Left ventricle myocardium inferior (tissue), 1 donor: ENCODE measurements around the gene ARHGAP26. TPM values are rescaled to one million over a fixed set of nuclear protein-coding genes. Genes with fewer than 3 reads are reported as not detected.

ENCODE experiments used
- DNase-seq: peaks from one replicate; pipeline ENCODE4 v3.0.0-alpha.2; 2020
- H3K27ac ChIP-seq: fragments of 200-600 bp; replicated peaks from 2 replicates; pipeline ENCODE4 v1.8.0; 2021
- H3K27me3 ChIP-seq: fragments of 200-600 bp; 2 replicates; pipeline ENCODE4 v1.8.0; 2021; ENCODE audit warnings: low read depth
- H3K36me3 ChIP-seq: fragments of 200-600 bp; 2 replicates; pipeline ENCODE4 v1.8.0; 2021
- H3K4me1 ChIP-seq: fragments of 200-600 bp; 2 replicates; pipeline ENCODE4 v1.8.0; 2021
- H3K4me3 ChIP-seq: fragments of 200-600 bp; 2 replicates; pipeline ENCODE4 v1.8.0; 2021; ENCODE audit warnings: mild to moderate bottlenecking, moderate library complexity
- H3K9me3 ChIP-seq: fragments of 200-600 bp; replicated peaks from 2 replicates; pipeline ENCODE4 v1.8.0; 2021
- CTCF ChIP-seq: fragments of 200-600 bp; IDR thresholded peaks from 2 replicates; pipeline ENCODE4 v1.8.0; 2021; ENCODE audit warnings: antibody characterized with exemption, mild to moderate bottlenecking, borderline replicate concordance
- intact Hi-C: fragments of 100-400 bp; cut with micrococcal nuclease; formaldehyde crosslinking; loops from one replicate; pipeline ENCODE4 v1.11.0; 2022
- total RNA-seq: library from RNA; stranded (reverse); fragmentation: NEBNext Ultra II Directional; extraction: Animal tissue kit (Norgen Biotek cat#: 25700); gene quantifications from one replicate; pipeline ENCODE4 v1.2.1, GENCODE V29; 2021
- donor health status: DM: no; HTN: yes; CAD: no; lungs with severe emphysema.

The ARHGAP26 gene
- total RNA-seq, 1 donor from 2014 or later: 35.7 TPM

- TF ChIP-seq CTCF: no peak
- no peak for DNase-seq
- Histone ChIP-seq H3K36me3 (no peaks in the 10 kb centered on the region), H3K4me3 (no peak overlapping the region), H3K9me3 (no peaks in the 10 kb centered on the region), H3K27ac (no peak overlapping the region), H3K4me1 (peaks cover 31% of the 10 kb centered on the region), H3K27me3 (no peaks in the 10 kb centered on the region)
- intact Hi-C loops: no loop called here
Measured at GRCh38 chr5:142756576-142756975, 13.6 kb upstream of the ARHGAP26 start.

DNA sequence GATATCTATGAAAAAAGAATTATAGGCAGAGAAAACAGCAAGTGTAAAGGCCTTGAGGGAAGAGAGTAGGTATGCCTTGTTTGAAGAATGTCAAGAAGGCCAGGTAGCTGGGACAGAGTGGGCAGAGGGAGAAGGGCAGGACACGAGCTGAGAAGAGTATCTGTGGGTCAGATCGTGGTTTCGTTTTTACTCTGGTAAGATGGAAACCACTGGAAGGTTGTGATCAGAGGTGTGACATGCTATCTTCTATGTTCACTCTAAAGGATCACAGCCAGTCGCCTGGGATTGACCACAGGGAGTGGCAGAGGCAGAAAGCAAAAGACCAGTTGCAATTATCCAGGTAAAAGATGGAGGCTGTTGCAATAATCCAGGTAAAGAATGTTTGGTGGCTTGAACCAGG is 12.6 kb upstream of the ARHGAP26 start:
- no peak for DNase-seq
- Histone ChIP-seq H3K4me3 (no peak overlapping the region), H3K4me1 (peaks cover 21% of the 10 kb centered on the region), H3K36me3 (no peaks in the 10 kb centered on the region), H3K27me3 (no peaks in the 10 kb centered on the region), H3K9me3 (no peaks in the 10 kb centered on the region), H3K27ac (no peak overlapping the region)
- intact Hi-C loops: no loop called here
- no peak for TF ChIP-seq CTCF

- H3K9me3 ChIP-seq: no peaks in the 10 kb centered on the region
- H3K27me3 ChIP-seq: no peaks in the 10 kb centered on the region
- no peak overlapping the region for H3K27ac ChIP-seq
- no peak for TF ChIP-seq CTCF
- H3K4me3 ChIP-seq: no peak overlapping the region
- no peak for DNase-seq
- H3K4me1 ChIP-seq: peaks cover 14% of the 10 kb centered on the region
- no peaks in the 10 kb centered on the region for H3K36me3 ChIP-seq
- intact Hi-C loops: no loop called here
Measured at GRCh38 chr5:142758062-142758795, 11.9 kb upstream of the ARHGAP26 start.

DNA sequence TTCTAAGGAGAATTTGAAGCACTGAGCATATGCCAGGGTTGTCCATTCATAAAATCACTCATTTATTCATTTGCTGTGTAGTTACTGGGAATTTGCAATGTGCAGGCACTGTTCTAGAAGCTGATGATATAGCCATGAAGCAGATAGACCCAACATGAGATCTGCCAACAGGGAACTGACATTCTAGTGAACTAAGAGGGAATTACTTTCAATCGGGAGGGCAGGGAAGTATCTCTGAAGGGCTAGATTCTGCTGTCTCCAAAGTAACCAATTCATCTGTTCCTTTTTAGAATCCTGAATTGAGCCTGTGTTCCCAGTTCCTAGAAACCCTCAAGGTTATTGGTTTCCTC is 11.4 kb upstream of the ARHGAP26 start:
- no peak for DNase-seq
- no peaks in the 10 kb centered on the region for H3K27me3 ChIP-seq
- intact Hi-C loops: no loop called here
- TF ChIP-seq CTCF: no peak
- no peak overlapping the region for H3K4me3 ChIP-seq
- H3K36me3 ChIP-seq: no peaks in the 10 kb centered on the region
- H3K27ac ChIP-seq: no peak overlapping the region
- no peaks in the 10 kb centered on the region for H3K9me3 ChIP-seq
- peaks cover 9% of the 10 kb centered on the region for H3K4me1 ChIP-seq

DNA sequence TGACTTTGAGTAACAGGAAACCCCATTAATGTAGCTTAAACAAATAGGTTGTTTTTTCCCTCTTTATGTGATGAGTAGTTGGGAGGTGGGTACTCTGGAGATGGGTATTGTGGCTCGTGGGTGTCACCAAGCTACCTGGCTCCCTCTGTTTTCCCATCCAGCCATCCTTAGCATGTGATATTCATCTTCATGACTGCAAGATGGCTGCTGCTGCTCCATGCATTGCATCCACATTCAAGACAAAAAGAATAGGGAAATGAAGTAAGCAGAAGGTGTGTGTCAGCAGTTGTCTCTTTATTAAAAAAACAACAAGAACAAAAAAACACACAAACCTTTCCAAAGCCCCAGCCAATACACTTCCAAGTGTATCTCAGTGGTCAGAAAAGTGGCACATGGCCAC is 6.5 kb upstream of the ARHGAP26 start:
- Histone ChIP-seq H3K4me1 (no peaks in the 10 kb centered on the region), H3K27ac (no peak overlapping the region), H3K36me3 (no peaks in the 10 kb centered on the region), H3K9me3 (no peaks in the 10 kb centered on the region), H3K27me3 (no peaks in the 10 kb centered on the region), H3K4me3 (no peak overlapping the region)
- intact Hi-C loops: no loop called here
- no peak for DNase-seq
- no peak for TF ChIP-seq CTCF

DNA sequence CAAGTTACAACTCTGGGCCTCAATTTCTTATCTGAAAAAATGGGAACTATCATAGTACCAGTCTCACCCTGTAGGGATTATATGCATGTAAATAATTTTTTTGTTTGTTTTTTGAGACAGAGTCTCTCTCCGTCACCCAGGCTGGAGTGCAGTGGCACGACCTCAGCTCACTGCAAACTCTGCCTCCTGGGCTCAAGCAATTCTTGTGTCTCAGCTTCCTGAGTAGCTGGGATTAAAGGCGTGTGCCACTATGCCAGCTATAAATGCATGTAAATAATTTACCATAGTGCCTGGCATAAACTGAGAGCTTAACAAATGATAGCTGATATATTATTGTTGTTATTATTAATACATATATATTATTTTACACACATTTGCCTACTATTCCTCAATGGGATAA is 3.0 kb upstream of the ARHGAP26 start:
- intact Hi-C loops: no loop called here
- no peak overlapping the region for H3K27ac ChIP-seq
- H3K4me3 ChIP-seq: no peak overlapping the region
- DNase-seq: no peak
- H3K36me3 ChIP-seq: no peaks in the 10 kb centered on the region
- H3K4me1 ChIP-seq: peaks cover 26% of the 10 kb centered on the region
- no peaks in the 10 kb centered on the region for H3K9me3 ChIP-seq
- no peak for TF ChIP-seq CTCF
- no peaks in the 10 kb centered on the region for H3K27me3 ChIP-seq
